ENCODE data around the gene B4GALT6. TPM values are rescaled to one million over a fixed set of nuclear protein-coding genes. Genes with fewer than 3 reads are reported as not detected.

The B4GALT6 gene
- total and polyA plus RNA-seq, 10 of the 15 experiments (the other 5 are each of a cell fraction or from before 2014, with no cell fraction given), result 11.9 to 47.4 (median 18.0) TPM

DNA sequence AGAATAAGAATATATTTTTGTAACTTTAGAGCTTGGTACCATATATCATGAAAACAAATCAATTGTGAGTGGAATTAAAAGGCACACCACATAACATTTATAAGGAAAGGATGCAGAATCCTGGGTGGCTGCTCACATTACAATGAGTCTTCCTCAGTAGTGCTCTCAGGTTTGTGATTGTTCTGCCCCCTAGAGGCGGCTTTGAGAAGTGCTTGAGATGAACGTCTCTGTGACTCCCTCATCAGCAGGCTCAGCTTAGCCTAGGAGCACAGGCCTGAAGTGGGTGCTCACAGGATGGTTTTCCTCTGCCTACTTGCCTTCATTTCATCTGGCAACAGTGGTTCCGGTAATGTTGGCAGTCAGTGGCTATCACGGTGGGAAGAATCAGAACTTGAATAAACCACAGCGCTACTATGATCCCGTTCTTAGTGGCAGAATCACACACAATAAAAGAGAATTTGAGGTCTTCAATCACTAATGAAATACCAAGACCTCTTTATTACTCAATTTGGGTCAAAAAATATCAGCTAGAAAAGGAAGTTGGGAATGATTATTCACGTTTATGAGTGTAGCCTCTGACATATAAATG lies 38.1 kb upstream of the B4GALT6 start:
- no peak overlapping the region for H3K4me2 ChIP-seq (ENCODE audit: control insufficient read depth, insufficient read depth)
- no peak overlapping the region for H3K27ac ChIP-seq (ENCODE audit: control insufficient read depth, insufficient read depth)
- in situ Hi-C loops (cut with MboI) (loop anchor here (5.0 kb wide), 1 partner anchor 165 kb away; no protein-coding TSS in a partner anchor), intact Hi-C loops (cut with micrococcal nuclease; ENCODE audit: unreplicated experiment) (loop anchor here (1.0 to 10.0 kb wide), 6 partner anchors 90 to 748 kb away; no protein-coding TSS in a partner anchor)
- H3K27me3 ChIP-seq (replicated peaks in 1 of 2; ENCODE audit: control insufficient read depth in 2 of 2, insufficient read depth in 2 of 2, low read length in 1 of 2), result no peaks in the 10 kb centered on the region
- ChIA-PET SMC1A (ENCODE audit: uncharacterized antibody, unreplicated experiment) (interaction anchor here (0.8 to 6.2 kb wide), 44 partner anchors 8 to 298 kb away, joined by 3 to 87 read pairs (median 4); no protein-coding TSS in a partner anchor), POLR2A (interaction anchor here (0.7 to 1.3 kb wide), 2 partner anchors 166 to 180 kb away, joined by 3 read pairs; no protein-coding TSS in a partner anchor), CTCF (interaction anchor here (0.6 to 6.2 kb wide), 59 partner anchors 8 to 722 kb away, joined by 3 to 224 read pairs (median 5); no protein-coding TSS in a partner anchor), RAD21 (ENCODE audit: unreplicated experiment) (interaction anchor here (0.7 to 5.4 kb wide), 30 partner anchors 9 to 298 kb away, joined by 3 to 67 read pairs (median 4); no protein-coding TSS in a partner anchor)
- FAIRE-seq, result peak; percentile 70
- peak; percentile 100 for ATAC-seq
- BruUV-seq (replicated peaks), result no TSS peak
- H3K4me1 ChIP-seq (ENCODE audit: control insufficient read depth, insufficient read depth, low read length), result no peaks in the 10 kb centered on the region
- no peak overlapping the region for H3K9ac ChIP-seq (ENCODE audit: control insufficient read depth, insufficient read depth, low read length)
- H3K9me3 ChIP-seq (replicated peaks; ENCODE audit: control insufficient read depth, insufficient read depth, low read length), result no peaks in the 10 kb centered on the region; the same call in 1 of the 3 replicates
- TF ChIP-seq SMC3 (IDR thresholded peaks at IDR 0.05; ENCODE audit: borderline replicate concordance, low read length) (peak; percentile 90), PAX5 (IDR thresholded peaks at IDR 0.05; ENCODE audit: borderline replicate concordance, low read depth, low read length) (no peak), YY1 (IDR thresholded peaks at IDR 0.05; ENCODE audit: low read depth, low read length) (peak; percentile 58), RAD21 (IDR thresholded peaks at IDR 0.05; ENCODE audit: insufficient read depth, low read depth, low read length) (peak; percentile 89)
- TF ChIP-seq, protein P1, sequence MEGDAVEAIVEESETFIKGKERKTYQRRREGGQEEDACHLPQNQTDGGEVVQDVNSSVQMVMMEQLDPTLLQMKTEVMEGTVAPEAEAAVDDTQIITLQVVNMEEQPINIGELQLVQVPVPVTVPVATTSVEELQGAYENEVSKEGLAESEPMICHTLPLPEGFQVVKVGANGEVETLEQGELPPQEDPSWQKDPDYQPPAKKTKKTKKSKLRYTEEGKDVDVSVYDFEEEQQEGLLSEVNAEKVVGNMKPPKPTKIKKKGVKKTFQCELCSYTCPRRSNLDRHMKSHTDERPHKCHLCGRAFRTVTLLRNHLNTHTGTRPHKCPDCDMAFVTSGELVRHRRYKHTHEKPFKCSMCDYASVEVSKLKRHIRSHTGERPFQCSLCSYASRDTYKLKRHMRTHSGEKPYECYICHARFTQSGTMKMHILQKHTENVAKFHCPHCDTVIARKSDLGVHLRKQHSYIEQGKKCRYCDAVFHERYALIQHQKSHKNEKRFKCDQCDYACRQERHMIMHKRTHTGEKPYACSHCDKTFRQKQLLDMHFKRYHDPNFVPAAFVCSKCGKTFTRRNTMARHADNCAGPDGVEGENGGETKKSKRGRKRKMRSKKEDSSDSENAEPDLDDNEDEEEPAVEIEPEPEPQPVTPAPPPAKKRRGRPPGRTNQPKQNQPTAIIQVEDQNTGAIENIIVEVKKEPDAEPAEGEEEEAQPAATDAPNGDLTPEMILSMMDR (IDR thresholded peaks at IDR 0.05 in 2 of 3, conservative IDR thresholded peaks at IDR 0.05 in 1 of 3; ENCODE audit: control insufficient read depth in 2 of 3, extremely low read depth in 1 of 3, insufficient read depth in 1 of 3, low read depth in 3 of 3, low read length in 3 of 3), result peak; percentile 88 to 92 (median 90)
- no peaks in the 10 kb centered on the region for H4K20me1 ChIP-seq (ENCODE audit: control insufficient read depth, insufficient read depth)
- DNase-seq (ENCODE audit: low read depth, low spot score), result peak; percentile 43
- H2AFZ ChIP-seq (ENCODE audit: control insufficient read depth, low read depth, low read length), result no peak overlapping the region
- WGBS (ENCODE audit: insufficient coverage, insufficient replicate concordance, low lambda C conversion rate, missing lambda C conversion rate), result 29% methylated on average over 7 of the region's 7 CpGs
- H3K36me3 ChIP-seq (ENCODE audit: control insufficient read depth in 2 of 2, insufficient read depth in 2 of 2, low read length in 1 of 2), result no peaks in the 10 kb centered on the region
- no peaks in the 10 kb centered on the region for H3K79me2 ChIP-seq (ENCODE audit: control insufficient read depth, insufficient read depth, low read length)
- no peak overlapping the region for H3K4me3 ChIP-seq
